Activated CD4-positive, alpha-beta T cell treated with anti-CD3 and anti-CD28 coated beads, Interleukin-2, amount 50 U/mL, for 48 hours (primary cell): Measurements from ENCODE around the gene MAP3K1.

Experiments used
- DNase-seq, 2 experiments: peaks; one replicate each; pipeline ENCODE4 v3.0.0-alpha.2; 2020

Gene MAP3K1

DNA sequence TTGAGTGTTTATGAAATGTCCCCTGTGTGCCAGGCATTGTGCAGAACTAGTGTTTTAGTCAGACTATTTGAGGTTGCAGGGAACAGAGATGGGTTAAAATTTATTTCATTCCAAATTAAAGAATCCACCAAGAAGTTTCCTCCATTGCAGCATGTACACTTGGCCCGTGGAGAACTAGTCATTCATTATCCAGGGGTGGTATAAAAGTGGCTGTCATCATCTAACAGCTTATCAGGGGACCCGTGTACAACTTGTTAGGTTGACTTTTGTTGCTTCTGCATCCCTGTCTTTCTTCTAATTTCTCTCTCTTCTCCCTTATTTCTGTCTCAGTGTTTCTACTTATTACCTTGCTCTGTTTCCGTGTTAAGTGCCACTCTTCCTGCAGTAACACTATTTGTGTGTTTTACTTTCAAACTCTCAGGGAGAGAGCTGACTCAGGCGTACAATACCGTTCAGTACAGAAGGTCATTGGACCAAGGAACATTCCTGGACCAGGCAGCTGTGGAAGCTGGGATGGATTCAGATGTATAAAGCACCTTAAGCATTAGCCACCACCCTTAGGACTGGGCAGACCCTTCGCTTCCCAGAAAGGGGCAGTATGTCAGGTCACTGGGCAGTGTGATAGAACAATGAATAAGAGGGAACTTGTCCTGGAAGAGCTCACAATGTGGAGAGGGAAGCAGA, 36.1 kb downstream of the MAP3K1 start:
- DNase-seq = no peak

- no peak for DNase-seq
These were observed 37.1 kb downstream of the MAP3K1 start for GRCh38 chr5:56852228-56853000.

DNA sequence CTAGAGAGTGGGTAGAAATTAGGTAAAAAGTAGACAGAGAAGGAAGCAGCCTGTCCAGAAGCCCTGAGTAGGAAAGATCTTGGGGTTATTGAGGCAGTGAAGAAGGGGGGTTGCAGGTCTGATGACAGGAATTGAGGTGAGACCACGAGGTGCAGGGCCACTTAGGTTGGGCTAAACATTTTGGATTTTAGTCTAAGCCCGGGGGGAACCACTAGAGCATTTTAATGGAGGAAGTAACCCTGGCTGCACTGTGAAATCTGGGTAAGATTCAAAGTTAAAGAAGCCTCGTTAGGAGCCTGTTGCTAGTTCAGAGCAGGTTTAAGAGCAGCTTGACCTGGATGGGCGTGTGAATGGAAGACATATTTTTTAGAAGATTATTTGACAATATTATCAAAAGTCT, 38.3 kb downstream of the MAP3K1 start:
- DNase-seq = no peak

DNA sequence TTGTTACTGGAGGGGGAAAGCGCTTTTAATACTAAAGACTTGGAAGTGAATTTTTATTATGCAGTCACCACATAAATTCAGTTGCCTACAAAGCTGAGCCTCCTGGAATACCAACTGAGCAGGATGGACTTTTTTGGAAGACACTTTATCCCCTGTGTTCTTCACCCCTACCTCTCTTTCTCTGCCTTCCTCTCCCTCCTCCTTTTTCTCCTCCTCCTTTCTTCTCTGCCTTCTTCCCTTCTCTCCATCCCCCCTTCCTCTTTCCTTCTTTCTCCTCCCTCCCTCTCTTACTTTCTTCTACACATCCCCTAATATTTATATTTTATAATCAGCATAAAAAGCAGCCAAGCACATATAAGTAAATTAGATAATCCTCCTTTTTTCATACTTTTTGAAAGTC, 39.6 kb downstream of the MAP3K1 start:
- no peak for DNase-seq

DNA sequence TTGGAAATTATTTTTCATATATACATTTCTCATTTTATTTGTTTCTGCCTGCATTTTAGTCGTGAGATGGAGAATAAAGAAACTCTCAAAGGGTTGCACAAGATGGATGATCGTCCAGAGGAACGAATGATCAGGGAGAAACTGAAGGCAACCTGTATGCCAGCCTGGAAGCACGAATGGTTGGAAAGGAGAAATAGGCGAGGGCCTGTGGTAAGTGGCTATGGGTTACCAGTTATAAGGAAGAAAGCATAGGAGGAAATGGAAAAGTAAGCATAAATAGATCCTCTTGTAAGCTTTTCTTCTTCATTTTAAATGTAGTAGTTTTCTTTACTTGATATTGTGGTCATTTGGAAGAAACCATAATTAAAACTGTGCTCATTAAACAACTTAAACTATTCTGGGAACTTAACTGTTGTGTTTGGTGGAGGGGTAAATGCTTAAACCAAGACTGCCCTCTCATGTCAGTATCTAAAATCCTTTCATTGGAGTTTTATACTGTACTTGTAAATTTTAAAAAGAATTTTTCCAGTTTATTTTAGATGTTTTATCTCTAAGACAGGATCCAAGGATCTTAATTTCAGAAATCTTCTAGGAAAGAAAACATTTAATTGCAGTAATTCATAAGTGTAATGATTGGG, 41.3 kb downstream of the MAP3K1 start:
- DNase-seq = no peak

DNA sequence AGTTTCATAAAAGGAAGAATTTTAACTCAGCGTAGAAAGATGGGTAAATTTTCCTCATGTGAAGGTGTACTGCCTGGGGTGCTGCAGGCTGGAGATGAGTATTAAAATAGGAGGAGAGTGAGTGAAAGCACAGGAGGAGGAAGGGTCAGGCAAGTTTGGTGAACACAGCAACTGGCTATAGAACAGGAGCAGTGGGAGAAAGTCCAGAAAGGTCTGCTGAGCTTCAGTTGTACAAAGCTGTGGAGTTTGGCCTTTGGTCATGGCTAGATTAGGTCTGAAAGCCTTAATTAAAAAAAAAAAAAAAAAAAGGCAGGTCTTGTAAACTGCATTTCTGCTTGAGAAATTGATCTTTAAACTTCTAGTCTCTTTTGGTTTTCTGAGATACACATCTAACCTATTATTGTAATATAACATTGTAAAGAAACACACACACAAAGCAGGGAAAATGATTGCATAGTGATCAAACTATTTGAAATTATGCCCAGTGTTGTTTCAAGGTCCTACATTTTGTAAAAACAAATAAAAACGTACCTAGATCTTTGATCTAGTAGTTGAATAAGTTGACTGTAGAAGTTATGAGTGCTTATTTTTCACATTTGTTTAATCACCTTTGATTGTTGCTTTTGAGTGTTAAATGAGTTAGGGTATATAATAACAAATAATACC, 43.6 kb downstream of the MAP3K1 start:
- DNase-seq = no peak

- DNase-seq = no peak
These were observed 46.6 kb downstream of the MAP3K1 start for GRCh38 chr5:56861893-56862485.

GRCh38 chr5:56862909-56863308, 47.6 kb downstream of the MAP3K1 start:
- no peak for DNase-seq

GRCh38 chr5:56871777-56872176, 56.4 kb downstream of the MAP3K1 start:
- DNase-seq = no peak

DNA sequence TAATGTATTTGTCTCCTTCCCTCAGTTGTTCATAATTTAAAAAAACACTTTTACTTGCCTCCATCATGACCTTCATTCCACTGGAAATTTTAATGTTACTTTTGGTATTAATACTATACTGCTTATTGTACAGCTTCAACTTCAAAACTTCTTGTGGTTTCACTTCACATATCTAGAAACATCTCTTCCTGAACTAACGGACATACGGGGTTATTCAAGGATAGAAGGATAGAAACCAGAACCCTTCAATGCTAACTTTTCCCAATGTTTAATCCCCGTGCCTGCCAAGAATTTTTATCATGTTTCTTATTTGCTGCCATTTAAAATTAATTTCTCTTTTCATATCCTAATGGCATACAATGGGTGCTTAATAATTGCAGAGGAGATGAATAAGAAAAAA, 57.7 kb downstream of the MAP3K1 start:
- DNase-seq = no peak

DNA sequence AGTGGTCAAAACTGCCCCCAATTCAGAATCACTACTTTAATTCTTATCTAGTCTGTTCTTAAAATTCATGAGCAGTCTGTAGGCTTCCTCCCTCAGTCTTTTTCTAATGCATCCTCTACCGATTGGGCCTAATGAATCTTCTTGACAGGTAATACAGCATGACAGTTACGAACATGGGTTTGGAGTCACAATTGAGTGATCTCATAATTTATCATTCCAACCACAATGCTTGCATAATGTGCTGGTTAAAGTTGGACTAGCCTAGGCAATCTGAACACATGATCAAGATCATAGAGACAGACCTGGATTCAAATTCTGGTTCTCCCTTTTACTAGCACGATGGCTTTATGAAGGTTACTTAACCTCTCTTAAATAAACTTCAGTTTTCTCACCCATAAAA, 61.0 kb downstream of the MAP3K1 start:
- DNase-seq = no peak

GRCh38 chr5:56881571-56881970, 66.2 kb downstream of the MAP3K1 start:
- no peak for DNase-seq

- no peak for DNase-seq
These were observed 78.1 kb downstream of the MAP3K1 start for GRCh38 chr5:56893251-56893951.

DNA sequence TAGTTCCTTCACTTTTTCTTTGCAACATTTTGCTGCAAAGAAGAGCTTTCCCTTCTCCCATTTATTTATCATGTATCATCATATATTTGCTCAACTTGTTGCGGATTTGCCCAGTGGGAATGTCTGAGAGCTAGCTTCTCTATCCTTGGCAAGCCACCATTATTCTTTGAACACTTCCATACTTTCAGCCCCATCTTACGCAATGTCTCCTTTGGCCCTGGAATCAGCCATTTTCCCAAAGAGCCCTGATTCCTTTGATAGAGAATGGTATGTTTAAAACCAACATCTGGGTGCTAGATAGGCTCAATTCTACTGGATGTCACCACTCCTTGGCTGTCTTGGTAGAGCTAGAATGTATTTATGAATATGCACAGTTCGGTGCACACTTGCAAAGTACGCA, 81.4 kb downstream of the MAP3K1 start:
- no peak for DNase-seq

DNA sequence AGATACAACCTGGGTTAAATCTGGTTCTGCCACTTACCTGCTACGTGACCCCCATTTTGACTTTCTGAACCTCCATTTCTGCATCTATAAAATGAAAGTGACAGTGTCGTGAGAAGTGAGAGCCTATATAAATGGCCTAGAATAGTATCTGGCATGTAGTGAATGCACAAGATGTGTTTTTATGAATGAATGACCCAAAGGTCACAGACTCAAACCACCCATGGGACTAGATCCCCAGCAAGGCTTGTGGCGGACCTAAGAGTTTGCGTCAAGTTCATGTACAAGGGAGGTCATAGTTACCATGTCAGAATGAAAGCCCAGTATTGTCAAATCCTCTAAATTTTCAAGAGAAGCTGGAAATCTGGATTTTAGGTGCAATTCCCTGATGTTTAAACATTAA, 82.9 kb downstream of the MAP3K1 start:
- no peak for DNase-seq

GRCh38 chr5:56900395-56900794, 85.0 kb downstream of the MAP3K1 start:
- no peak for DNase-seq

DNA sequence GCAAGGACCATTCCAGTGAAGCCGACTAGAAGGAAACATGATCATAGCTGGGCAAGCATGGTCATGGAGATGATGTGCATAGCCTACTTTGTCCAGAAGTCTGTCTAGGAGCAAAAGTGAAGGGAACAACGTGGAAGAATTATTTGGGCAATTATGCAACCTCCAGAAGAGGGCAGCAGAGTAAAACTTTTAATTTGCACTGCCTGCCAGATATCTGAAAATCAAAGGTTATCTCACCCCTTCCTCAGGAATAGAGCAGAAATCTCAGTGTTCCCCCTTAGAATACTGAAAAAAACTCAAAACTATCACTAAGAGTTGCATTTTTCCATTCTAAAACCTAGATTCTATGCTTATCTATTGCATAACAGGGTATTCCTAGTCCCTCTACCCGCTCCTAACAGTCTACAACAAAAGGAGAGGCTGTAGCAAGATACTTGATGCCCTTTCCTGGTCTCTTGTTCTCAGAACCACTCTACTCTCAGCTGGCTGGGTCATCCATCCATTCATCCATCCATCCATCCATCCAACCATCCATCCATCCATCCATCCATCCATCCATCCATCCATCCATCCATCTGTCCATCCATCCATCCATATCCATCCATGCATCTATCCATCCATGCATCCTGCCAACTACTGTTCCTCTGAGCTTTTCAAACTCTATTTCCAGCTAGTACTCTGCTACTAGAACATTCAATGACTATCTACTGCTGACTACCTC, 85.7 kb downstream of the MAP3K1 start:
- DNase-seq = peak in 1 of 2 experiments; percentile 26

- no peak for DNase-seq
These were observed 93.6 kb downstream of the MAP3K1 start for GRCh38 chr5:56908942-56909293.

- DNase-seq = peak; percentile 97
These were observed 94.2 kb downstream of the MAP3K1 start, which contains the start of gene SETD9 for GRCh38 chr5:56909294-56910209. Gene SETD9, plus strand, starts transcription at chr5:56909596. Its CDS starts 50 bp downstream, at chr5:56909646.

GRCh38 chr5:56910210-56910965, 95.0 kb downstream of the MAP3K1 start:
- DNase-seq = peak in 1 of 2 experiments; percentile 57
